GM21576 (cell line): ENCODE data around the gene LRRTM4.

Experiments
- ATAC-seq: cut with Tn5 transposase; IDR thresholded peaks from one replicate; pipeline ENCODE4 v1.9.1; 2021; ENCODE audit warnings: mild to moderate bottlenecking, moderate library complexity; ENCODE audit not compliant: unreplicated experiment

The LRRTM4 gene

DNA sequence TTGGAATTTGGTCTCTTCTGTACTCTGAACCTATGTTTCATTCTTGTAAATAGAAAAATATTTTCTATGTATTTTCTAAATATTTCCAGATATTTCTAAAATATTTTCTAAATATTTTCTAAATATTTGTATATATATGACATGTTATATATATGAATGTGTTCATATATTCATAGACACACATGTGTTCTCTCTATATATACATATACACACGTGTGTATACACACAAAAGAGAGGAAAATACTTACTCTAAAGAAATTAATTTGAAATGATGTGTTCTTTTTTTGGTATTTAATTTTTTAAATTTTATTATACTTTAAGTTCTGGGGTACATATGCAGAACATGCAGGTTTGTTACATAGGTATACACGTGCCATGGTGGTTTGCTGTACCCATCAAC is 589.6 kb downstream of the LRRTM4 start:
- no peak for ATAC-seq

DNA sequence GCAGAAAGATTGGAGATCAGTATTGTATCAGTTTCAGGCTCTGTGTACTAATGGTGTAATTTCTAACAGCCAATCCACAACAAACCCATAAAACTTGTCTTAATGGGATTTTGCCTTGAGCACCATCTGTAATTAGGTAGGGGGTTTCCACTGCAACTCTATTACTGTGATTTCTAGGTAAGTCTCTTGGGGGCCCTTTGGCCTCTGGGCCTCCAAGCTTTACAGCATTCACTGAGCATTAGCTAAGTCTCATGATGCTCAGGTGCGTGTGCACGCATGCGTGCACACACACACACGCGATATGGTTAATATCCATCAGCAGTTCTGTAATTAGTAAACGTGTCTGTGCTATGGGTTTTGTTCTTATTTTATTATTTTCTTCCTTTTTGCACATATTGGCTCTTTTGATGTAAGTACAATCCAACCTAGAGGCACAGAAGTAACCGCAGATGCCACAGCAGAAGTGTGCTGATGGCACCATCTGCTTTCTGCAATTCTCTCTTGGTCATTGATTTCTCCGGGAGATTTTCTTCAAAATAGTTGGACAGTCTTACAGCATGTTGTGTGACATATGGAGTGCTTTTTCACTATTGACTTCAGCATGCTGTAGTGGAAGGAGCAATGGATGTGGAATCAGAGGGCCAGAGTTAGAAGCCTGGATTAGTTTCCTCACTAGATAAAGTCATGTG is 592.0 kb downstream of the LRRTM4 start:
- ATAC-seq = no peak

DNA sequence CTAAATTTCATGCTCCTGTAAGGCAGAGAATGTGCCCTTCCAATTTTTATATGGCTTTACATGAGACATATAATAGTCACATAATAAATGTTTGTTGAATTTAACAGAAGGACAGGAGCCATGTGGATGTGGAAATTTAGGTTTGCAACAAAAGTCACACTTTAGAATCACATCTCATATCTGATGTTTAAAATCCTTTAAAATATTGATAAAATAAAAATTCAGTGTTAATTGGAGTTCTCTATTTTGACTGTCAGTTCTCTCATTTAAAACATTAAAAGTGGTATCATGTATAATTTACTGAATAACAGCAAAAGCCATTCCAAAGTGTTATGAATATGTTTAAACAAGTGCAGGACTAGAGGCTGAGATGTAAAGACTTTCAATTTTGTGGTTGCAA is 594.1 kb downstream of the LRRTM4 start:
- ATAC-seq = no peak

DNA sequence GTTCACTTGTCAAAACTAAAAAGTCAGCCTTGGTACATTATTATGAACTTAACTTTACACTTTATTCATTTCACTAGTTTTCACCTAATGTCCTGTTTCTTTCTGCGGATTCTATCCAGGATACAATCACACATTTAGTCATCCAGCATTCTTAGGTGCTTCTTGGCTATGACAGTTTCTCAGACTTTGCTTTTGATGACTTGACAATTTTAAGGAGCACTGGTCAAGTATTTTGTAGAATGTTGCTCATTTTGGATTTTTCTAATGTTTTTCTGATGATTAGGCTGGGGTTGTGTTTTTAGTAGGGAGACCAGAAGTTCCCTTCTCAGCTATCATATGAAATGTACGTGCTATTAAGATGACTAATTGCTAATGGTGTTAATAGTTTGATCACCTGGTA is 601.2 kb downstream of the LRRTM4 start:
- no peak for ATAC-seq

DNA sequence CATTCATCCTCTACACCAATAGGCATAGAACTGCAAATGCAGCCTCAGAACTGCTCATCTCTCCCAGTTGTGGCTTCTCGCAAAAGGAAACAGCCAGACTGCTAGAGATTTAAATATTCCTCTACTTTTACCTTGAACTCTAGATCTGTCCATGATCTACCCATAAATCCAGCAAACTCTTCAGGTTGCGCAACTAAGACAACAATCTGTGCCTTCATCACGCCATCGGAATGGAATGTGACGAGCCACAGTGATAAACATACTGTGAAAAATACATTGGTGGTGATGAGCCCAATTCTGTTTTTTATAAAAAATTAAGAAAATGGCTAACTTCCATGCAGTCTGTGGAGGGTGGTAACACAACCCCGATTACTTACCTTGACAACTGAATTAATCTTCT is 626.7 kb downstream of the LRRTM4 start:
- ATAC-seq = no peak

DNA sequence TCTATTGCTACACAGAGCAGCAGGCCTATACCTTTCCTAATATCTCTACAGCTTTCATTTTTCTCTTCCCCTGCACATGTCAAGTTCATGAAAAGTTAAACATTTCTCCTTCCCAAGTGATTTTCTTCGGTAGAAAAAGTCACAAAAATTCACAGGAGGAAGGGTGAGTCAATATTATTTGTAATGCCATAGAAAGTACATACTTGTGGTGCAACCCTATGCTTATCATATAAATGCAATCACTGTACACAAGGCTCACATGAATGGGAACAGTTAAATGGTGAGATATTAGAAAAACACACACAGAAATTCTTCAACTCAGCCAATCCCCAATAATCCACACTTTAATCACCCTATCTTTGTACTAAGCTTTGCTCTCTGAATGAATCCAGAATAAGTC is 651.6 kb downstream of the LRRTM4 start:
- no peak for ATAC-seq

DNA sequence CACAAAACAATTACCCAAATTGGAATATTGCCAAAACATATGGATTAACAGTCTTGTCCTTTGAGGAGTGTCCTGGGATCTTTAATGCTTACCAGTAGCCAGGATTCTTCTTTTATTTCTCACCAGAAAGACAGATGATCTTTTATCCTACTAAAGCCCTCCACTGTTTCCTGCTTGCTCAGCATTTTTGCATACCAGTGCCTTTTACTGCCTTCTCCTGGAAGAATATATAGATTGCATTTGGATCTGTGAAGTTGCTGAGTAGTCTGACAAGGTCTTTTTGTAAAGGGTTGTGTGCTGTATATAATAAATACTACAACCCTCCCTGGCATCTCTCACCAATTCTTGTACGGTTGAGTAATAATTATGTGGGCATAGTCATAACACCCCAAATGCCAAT is 652.2 kb downstream of the LRRTM4 start:
- ATAC-seq = no peak

DNA sequence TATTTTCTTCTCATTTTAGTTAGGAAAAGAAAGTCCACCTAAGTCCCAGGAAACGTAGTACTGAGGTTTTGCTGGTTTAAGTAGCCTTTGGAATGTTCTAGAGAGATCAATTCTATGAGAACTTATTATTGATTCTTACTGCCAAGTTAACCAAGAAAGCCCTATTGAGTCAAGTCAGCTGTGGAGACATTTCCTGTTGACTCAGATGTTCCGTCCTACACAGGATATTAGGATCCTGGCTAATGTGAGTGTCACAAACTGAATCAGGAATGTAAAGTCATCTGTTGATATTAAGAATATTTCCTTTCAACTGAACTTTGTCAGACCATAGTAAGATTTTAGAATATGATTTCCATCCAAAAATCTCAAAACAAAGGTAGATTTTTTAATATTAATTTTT is 654.3 kb downstream of the LRRTM4 start:
- ATAC-seq = no peak

DNA sequence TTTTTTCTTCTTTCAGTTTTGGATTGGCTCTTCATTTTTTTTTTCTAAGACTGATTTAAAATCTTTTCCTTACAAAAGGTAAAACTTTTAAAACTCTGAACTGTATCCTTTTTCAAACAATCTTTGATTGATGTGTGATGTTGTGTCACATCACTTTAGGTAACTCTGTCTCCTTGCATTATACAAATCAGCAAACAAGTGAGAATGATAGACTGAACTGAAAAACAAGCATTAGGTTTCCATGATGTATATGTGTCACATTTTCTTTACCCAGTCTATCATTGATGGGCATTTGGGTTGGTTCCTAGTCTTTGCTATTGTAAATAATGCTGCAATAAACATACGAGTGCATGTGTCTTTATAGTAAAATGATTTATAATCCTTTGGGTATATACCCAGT is 655.7 kb downstream of the LRRTM4 start:
- ATAC-seq = no peak

DNA sequence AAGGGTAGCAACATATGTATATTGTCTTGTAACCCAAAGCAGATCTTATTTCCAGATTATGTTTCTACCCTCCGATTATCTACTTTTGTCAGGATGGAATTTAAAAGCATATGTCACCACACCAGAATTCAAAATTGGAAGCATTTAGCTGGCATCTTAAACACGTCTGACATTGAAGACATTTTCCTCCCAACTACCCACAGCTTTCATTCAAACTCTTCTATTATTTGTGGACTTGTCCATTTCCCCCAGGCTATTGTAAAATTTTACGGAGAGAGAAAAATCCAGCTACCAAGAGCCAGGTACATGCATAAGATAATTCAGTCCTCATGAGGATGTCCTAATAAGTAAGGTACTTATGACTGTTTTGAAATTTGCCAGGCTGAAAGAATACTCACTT is 659.3 kb downstream of the LRRTM4 start:
- ATAC-seq = no peak

DNA sequence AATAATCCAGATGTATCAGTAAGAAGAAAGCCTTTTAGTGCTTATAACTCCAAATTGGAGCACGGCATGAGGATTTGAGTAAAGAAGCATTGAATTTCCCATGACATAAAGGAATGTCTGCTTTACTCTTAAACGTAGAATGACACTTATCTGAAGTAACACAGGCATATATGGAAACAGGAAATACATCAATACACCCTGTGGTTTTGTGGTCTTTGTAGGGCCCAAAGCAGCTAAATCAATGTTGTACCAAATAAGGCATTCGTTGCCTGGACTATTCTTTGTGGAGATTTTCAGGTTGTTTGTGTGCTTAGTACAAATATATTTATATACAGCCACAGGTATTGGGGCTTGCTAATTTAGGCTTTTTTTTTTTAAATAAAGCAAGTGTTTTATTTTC is 660.5 kb downstream of the LRRTM4 start:
- ATAC-seq = no peak

DNA sequence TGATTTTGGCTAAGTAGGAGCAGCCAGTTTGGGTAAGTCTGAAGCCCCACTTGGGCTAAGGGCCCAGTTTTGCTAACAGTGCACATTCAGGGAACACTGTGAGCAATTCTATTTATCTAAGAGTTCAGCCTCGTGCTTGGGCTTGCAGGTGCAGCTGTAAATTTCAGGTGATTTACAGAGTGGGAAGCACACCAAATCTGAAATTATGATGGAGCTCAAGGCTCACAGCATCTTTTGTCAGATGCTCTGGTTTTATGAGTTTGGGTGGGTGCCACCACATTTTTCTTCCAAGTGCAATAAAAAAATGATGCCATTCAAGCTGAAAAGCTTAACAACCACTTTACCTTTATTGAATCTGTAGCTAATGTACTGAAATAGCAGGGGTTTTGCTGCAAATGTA is 671.2 kb downstream of the LRRTM4 start:
- ATAC-seq = no peak

DNA sequence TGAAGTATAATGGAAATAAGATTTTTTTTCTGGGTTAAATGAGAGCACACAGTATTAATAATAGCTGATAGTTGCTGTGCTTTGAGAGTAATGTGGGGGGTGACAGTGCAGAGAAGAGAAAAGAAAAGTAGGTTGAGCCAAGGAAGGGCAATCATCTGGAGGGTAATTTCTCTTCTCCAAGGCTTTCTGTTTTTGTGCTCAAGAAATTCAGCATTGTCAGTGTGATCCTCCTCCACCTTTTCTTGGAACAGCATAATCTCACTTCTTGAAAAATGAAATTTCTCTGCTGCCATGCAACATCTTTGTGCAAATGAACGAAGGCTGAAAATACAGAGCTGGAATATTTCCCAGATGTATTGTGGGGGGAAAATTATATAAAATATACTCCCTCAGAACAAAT is 673.1 kb downstream of the LRRTM4 start:
- ATAC-seq = no peak

DNA sequence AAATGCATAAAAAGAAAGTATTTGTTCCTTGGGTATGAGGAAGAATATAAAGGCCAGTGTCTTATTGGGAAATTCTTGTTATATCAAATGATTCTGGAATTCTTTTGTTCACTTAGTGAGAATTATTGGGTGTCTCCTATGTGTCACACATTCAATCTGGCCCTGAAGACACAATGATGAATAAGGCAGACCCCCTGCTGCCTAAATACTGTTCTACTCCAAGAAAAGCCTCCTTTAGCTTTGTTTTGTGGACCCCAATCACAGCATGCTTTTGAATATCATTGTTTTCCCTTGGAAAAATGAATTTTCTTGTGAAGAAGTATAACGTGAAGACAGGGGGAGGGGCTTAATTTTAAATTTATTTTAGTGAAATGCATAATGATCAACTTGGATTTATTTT is 682.4 kb downstream of the LRRTM4 start:
- ATAC-seq = no peak

DNA sequence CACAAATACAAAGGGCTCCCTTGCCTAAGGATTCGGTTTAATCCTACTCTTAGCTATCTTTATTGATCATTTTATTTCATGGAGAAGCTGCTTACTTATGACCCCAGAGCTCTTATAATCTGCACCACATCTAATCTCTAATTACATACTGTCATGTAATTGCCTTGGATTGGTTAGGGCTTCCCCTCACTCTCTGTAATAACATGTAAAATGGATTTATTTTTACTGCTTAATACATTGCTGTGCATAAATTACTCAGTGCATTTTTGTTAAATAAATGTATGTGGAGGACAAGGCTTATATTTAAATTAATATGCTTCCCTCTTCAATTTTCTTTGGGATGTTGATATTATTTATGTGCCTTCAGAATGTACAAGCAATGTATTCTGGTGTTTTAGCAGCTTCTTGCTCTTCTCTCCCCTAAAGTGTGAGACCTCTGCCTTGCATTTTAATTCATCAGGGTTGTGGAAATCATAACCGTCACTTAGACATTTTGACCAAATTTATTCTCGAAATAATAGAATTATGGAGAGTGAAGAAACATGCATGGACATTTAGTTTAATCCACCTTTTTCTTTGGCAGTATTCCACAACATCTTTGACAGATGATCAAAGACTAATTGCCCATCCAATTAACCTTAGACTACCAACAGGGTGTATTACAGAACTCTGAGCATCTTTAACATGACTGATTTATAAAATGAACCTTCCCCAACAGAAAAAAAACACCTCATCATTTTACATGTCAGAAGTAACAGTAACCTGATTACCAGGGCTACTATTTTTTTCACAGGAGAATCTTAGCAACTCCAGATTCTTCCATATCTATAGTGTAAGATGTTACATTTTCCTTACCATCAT is 692.6 kb downstream of the LRRTM4 start:
- no peak for ATAC-seq

DNA sequence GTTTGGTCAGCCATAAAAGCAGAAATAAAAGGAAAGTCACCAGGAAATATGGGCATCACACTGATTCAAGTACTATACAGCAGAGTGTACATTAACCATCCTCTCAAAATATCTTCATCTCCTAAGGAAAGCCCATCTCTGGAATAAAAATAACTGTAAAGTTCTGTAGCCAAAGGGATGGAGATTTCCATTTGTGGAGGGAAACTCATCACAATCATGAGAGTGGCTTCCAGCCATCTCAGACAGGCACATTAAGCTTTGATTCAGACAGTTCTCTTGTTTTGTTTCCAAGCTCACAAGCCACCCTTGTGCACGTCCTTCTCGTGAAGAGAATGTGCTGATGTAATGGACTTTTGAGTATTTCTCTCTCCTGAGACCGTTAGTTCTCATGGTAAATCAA is 695.5 kb downstream of the LRRTM4 start:
- ATAC-seq = no peak

DNA sequence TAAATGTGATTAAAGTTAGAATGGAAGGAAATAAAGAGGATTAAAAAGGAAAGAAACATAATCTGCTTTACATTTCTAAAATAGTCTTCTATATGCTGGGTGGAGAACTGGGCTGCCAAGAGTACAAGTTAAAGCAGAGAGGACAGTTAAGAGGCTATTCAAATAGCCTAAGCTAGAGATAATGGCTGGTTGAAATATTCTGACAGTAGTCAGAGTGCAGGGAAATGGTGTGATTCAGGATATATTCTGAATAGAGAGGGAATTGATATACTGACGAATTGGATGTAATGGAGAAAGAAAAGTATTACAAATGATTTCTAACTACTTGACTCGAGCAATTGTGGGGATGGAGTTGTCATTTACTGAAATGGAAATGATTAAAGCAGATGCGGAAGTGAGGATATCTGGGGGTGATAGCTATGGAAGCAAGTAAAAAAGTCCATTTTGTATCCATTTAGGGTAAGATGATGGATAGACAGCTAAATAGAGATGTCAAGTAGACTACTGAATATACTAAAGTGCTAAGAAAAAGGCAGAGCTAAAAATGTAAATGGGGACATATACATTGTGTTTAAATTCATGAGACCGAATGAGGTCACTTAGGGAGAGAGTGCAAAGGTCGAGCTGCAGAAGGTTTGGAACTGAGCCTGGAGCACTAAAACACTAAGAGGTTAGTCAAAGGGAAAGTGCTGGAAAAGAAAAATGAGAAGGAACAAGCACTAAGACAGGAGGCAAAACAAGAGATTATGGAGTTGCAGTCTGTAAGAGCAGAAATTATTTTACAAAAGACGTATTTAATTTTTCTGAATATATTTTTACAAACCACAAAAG is 696.8 kb downstream of the LRRTM4 start:
- no peak for ATAC-seq

DNA sequence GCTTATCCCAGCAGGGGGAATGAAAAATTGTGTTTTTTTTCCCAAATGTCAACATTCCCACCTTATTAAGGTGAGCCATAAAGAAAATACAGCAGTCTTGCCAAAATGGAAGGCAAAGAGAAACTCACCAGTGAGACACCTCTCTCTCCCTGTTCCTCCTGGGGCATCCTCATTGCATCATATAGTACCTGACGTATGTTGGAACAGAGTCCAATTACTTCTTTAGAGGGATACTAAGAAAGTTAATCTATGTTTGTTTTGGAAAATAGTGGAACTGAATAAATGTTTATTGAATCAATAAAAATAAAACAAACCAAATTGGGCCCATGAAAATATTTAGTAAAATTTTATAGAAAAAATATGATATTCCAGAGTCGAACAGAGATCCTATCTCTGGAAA is 700.4 kb downstream of the LRRTM4 start:
- no peak for ATAC-seq

DNA sequence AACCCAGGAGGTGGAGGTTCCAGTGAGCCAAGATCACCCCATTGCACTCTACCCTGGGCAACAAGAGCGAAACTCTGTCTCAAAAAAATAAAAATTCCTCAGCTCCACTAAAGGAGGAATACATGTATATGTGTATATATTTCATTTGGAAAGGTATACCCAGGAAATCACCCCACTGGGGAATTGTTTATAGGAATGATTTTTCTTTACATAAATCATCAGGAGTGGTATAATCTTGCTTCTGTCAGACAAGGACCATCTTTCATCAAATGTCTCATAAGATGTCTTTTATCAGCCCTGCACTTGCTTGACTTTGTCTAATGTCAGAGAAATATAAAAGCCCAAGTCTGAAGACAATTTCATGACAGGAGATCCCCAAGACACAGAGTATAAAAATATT is 709.1 kb downstream of the LRRTM4 start:
- ATAC-seq = no peak

DNA sequence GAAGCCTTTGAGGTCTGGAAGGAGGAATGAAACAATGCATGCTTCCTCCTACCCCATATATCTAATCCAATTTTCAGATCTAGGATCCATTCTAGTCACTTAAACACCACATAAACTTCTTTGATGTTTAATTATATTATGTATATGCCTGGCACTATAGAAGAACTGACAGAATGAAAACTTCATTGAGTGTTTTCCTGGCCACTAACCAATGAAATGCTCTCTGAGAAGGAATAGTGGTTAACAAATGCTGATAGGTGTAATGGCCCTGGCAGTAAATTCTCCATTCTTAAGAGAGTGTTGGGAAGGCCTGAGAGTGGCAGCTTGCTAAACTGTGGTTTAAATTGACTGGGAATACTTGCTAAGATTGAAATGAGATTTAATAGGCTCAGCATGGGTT is 710.0 kb downstream of the LRRTM4 start:
- no peak for ATAC-seq

DNA sequence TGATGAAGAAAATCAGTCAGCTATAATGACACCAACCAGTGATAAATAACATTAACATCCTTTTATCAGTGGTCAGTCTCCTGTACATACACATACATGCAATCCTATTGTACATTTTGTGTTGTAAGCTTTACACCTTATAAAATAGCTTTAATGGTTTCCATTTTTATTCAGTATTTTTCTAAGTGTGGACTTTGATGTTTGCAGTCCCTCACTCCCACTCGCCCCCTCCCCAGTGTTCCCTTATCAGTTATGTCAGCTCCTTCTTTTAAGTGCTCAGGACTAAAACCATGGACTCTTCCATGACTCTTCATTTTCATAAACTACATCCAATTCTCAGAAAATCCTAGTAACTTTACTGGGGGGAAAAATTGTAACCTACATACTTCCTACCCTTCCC is 713.0 kb downstream of the LRRTM4 start:
- no peak for ATAC-seq

DNA sequence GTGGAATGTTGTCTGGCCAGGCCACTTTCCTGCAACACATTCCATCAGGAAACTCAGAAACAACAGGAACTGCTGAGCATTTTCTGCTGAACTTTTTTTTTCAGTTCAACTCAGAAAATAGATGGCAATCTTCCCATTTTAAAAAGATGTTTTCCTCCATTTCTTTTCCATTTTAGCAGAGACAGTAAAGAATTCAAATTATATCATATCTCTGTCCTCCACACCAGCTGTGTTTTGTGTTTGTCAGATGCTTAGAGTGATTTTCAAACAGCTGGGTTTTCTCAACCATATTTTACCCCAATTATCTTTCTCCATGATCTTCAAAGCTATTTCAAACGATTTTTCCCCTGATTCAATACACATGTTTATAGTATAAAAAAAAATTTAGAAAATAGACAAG is 713.4 kb downstream of the LRRTM4 start:
- no peak for ATAC-seq
